Naive thymus-derived CD4-positive, alpha-beta T cell (primary cell): ENCODE data around the gene COQ5. TPM values are rescaled to one million over a fixed set of nuclear protein-coding genes. Genes with fewer than 3 reads are reported as not detected.

Source experiments
- ATAC-seq: fragments of 150-1000 bp; cut with Tn5 transposase; 2 replicates; pipeline ENCODE4 v1.10.0; 2021; ENCODE audit warnings: mild to moderate bottlenecking, moderate library complexity
- CTCF ChIA-PET: fragments of 350-600 bp; sonication (Branson Sonifier 250); formaldehyde crosslinking; loops from one replicate; lab custom pipeline; 2021; ENCODE audit warnings: antibody characterized with exemption; lab: Charles Lee
- POLR2A ChIA-PET: fragments of 350-600 bp; sonication (Branson Sonifier 250); formaldehyde crosslinking; loops from one replicate; lab custom pipeline; 2021; ENCODE audit warnings: antibody characterized with exemption, inconsistent platforms; lab: Charles Lee
- DNase-seq, 9 donors: peaks; one replicate each; pipeline versions ENCODE4 v3.0.0 to v3.0.0-alpha.2; 2020 to 2022; ENCODE audit warnings: mixed read lengths in 1 of 9
- H3K27ac ChIP-seq: one replicate; pipeline ENCODE4 v1.7.0; 2013; ENCODE audit warnings: mild to moderate bottlenecking, low read depth, low read length, moderate library complexity
- H3K27me3 ChIP-seq, 2 donors: one replicate each; pipeline ENCODE4 v1.7.0; 2013; ENCODE audit warnings: low read length in 2 of 2, mild to moderate bottlenecking in 2 of 2, moderate library complexity in 2 of 2; ENCODE audit not compliant: control insufficient read depth in 2 of 2, insufficient read depth in 2 of 2
- H3K36me3 ChIP-seq, 3 experiments: 1 replicate in 2 of 3; 2 replicates in 1 of 3; pipeline ENCODE4 v1.7.0; 2013; ENCODE audit warnings: low read length in 3 of 3, mild to moderate bottlenecking in 3 of 3, moderate library complexity in 1 of 3; ENCODE audit not compliant: insufficient read depth in 3 of 3, control insufficient read depth in 2 of 3
- H3K4me1 ChIP-seq, 2 donors: one replicate each; pipeline ENCODE4 v1.7.0; 2013; ENCODE audit warnings: low read length in 2 of 2, mild to moderate bottlenecking in 2 of 2, moderate library complexity in 1 of 2; ENCODE audit not compliant: control insufficient read depth in 2 of 2, insufficient read depth in 2 of 2
- H3K4me3 ChIP-seq: 2 replicates; pipeline ENCODE4 v1.7.0; 2013; ENCODE audit warnings: mild to moderate bottlenecking, low read length
- H3K9me3 ChIP-seq, 3 experiments: 1 replicate in 2 of 3; 2 replicates in 1 of 3; pipeline ENCODE4 v1.7.0; 2013; ENCODE audit warnings: low read length in 3 of 3; ENCODE audit not compliant: control insufficient read depth in 2 of 3
- H3K27ac Mint-ChIP-seq, 9 donors: one replicate each; pipeline ENCODE4 v1.8.0; 2020 to 2022; ENCODE audit warnings: mixed read lengths in 9 of 9, mild to moderate bottlenecking in 8 of 9, moderate library complexity in 5 of 9, inconsistent platforms in 2 of 9
- H3K27me3 Mint-ChIP-seq, 5 donors: one replicate each; pipeline ENCODE4 v1.8.0; 2021 to 2022; ENCODE audit warnings: mixed read lengths in 5 of 5, mild to moderate bottlenecking in 1 of 5
- H3K36me3 Mint-ChIP-seq, 5 donors: one replicate each; pipeline ENCODE4 v1.8.0; 2020 to 2022; ENCODE audit warnings: mixed read lengths in 5 of 5, mild to moderate bottlenecking in 3 of 5, inconsistent platforms in 1 of 5
- H3K4me1 Mint-ChIP-seq, 7 donors: one replicate each; pipeline ENCODE4 v1.8.0; 2020 to 2022; ENCODE audit warnings: mixed read lengths in 7 of 7, mild to moderate bottlenecking in 3 of 7, inconsistent platforms in 1 of 7
- H3K4me3 Mint-ChIP-seq, 10 donors: one replicate each; pipeline ENCODE4 v1.8.0; 2020 to 2022; ENCODE audit warnings: mild to moderate bottlenecking in 10 of 10, mixed read lengths in 10 of 10, moderate library complexity in 6 of 10, inconsistent platforms in 2 of 10
- H3K9me3 Mint-ChIP-seq, 11 donors: one replicate each; pipeline ENCODE4 v1.8.0; 2020 to 2022; ENCODE audit warnings: mixed read lengths in 11 of 11, mild to moderate bottlenecking in 4 of 11, inconsistent platforms in 1 of 11, moderate library complexity in 1 of 11
- intact Hi-C, 2 donors: fragments of 100-400 bp; cut with micrococcal nuclease; formaldehyde crosslinking; loops; one replicate each; pipeline ENCODE4 v1.15.1; 2023
- polyA plus RNA-seq, 2 donors: library from polyadenylated mRNA; unstranded; fragments of 300-500 nt; fragmentation: Illumina TruSeq; gene quantifications; one replicate each; pipeline ENCODE4 v1.2.3, GENCODE V29; 2021
- total RNA-seq, 6 experiments: library from RNA in 5 of 6; stranded (reverse) in 5 of 6; gene quantifications; 1 replicate in 5 of 6; 2 replicates in 1 of 6; pipeline ENCODE4 v1.2.3 and lab custom pipeline; 2021 to 2026

Gene COQ5
- total and polyA plus RNA-seq, 7 experiments from 2014 or later, result 11.3 to 49.0 (median 23.5) TPM

GRCh38 chr12:120498870-120499515 is 30.0 kb downstream of the COQ5 start:
- ChIA-PET POLR2A (interaction anchor here (1.2 to 2.2 kb wide), 2 partner anchors 34 to 36 kb away, joined by 4 to 8 read pairs; a partner anchor contains a TSS), CTCF (interaction anchor here (0.8 kb wide), 1 partner anchor 30 kb away, joined by 4 read pairs; the partner anchor contains the start of gene COQ5)
- no peak overlapping the region for H3K27ac ChIP-seq
- Mint-ChIP-seq H3K9me3 (peaks cover 0 to 4% (median 0%) of the 10 kb centered on the region in 11 donors), H3K27me3 (no peaks in the 10 kb centered on the region), H3K4me1 (peaks cover 13 to 48% (median 33%) of the 10 kb centered on the region in 7 donors), H3K36me3 (peaks cover 0 to 29% (median 11%) of the 10 kb centered on the region in 5 donors), H3K4me3 (no peak overlapping the region), H3K27ac (peak overlapping the region in 5 of 9 donors; percentile 39 to 93 (median 63))
- H3K27me3 ChIP-seq, result no peaks in the 10 kb centered on the region
- peaks cover 0 to 35% (median 5%) of the 10 kb centered on the region in 3 experiments for H3K36me3 ChIP-seq
- H3K4me3 ChIP-seq, result no peak overlapping the region
- no peak for ATAC-seq
- intact Hi-C loops, result no loop called here
- H3K9me3 ChIP-seq, result no peaks in the 10 kb centered on the region
- peaks cover 9% of the 10 kb centered on the region in 2 donors for H3K4me1 ChIP-seq
- no peak for DNase-seq

DNA sequence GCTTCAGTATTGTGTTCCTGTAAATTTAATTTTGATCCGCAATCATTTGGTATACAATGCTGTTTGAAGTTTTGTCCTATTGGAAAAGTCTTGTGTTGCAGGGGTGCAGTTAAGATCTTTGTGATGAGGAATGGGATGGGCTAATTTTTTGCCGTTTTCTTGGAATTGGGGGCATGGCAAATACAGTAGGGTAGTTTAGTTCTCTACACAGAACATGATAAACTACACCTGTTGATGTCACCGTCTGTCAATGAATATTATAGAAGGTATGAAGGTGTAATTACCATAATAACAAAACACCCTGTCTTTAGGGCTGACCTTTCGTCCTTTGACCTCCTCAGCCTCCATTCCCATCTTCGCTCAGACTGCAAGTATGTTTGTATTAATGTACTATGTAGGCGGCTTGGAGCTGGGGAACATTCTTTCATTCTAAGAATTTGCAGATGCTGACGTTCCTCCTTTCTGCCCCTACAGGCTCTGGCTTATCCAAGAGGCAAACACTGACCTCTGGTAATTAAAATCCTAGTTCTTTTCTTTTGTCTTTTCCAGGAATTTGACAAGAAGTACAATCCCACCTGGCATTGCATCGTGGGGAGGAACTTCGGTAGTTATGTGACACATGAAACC is 31.3 kb downstream of the COQ5 start:
- Mint-ChIP-seq H3K27ac (peak overlapping the region; percentile 58 to 94 (median 88)), H3K4me1 (peaks cover 13 to 48% (median 33%) of the 10 kb centered on the region in 7 donors), H3K27me3 (no peaks in the 10 kb centered on the region), H3K4me3 (peak overlapping the region; percentile 83 to 98 (median 94)), H3K9me3 (peaks cover 0 to 4% (median 0%) of the 10 kb centered on the region in 11 donors), H3K36me3 (peaks cover 0 to 21% (median 4%) of the 10 kb centered on the region in 5 donors)
- POLR2A ChIA-PET, result interaction anchor here (1.2 to 3.2 kb wide), 7 partner anchors 14 to 205 kb away, joined by 3 to 14 read pairs (median 6); partner anchors contain the start of genes COQ5, COX6A1 and RNU4-2
- no peak for ATAC-seq
- H3K4me3 ChIP-seq, result no peak overlapping the region
- H3K36me3 ChIP-seq, result peaks cover 0 to 22% (median 0%) of the 10 kb centered on the region in 3 experiments
- CTCF ChIA-PET, result interaction anchor here (0.6 to 1.6 kb wide), 5 partner anchors 25 to 141 kb away, joined by 3 to 5 read pairs (median 3); partner anchors contain the start of gene SRSF9
- DNase-seq, result no peak
- H3K27ac ChIP-seq, result peak overlapping the region; percentile 84
- intact Hi-C loops, result loop anchor here (2.0 kb wide), 2 partner anchors 51 to 181 kb away; partner anchors contain the start of genes GATC (in 2 of the 2) and TRIAP1 (in 2 of the 2)
- H3K27me3 ChIP-seq, result no peaks in the 10 kb centered on the region
- no peaks in the 10 kb centered on the region for H3K9me3 ChIP-seq
- H3K4me1 ChIP-seq, result peaks cover 9% of the 10 kb centered on the region in 2 donors

DNA sequence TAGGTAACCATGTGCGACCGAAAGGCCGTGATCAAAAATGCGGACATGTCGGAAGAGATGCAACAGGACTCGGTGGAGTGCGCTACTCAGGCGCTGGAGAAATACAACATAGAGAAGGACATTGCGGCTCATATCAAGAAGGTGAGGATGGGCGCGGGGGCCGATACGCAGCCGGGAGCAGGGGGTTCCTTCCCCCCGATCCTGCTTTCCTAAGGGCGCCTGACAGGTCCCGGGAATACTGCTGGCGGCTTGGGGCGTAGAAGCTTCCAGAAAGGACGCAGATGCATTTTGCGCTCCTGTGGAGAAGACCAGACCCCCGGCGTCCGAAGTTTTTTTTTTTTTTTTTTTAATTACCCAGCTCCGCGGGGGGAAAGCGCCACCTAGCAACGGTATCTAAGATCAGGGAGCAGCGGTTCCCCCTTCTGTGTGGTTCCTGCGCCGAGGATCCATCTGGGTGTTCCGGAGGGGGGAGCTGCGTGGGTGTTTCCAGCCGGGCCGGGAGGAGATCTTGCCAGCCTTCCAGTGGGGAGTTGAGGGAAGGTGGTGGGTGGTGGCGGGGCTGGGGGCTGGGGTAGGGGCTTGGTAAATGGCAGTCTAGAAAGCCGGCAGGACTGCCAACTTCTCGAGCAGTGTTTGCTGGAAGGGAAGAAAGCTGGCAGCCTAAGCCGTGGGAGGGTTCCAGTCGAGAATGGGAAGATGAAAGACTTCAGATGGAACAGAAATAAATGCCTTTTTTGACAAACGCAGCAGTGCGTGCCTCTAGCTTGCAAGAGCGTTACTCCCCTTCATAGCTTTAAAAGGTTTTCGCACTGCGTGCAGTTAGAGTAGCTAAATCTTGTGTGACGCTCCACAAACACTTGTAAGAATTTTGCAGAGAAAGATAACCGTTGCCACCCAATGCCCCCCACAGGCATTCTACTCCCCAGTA is 32.3 kb downstream of the COQ5 start:
- ATAC-seq, result peak; percentile 29
- H3K4me1 Mint-ChIP-seq, result peaks cover 13 to 48% (median 33%) of the 10 kb centered on the region in 7 donors
- H3K27me3 Mint-ChIP-seq, result no peaks in the 10 kb centered on the region
- intact Hi-C loops, result loop anchor here (1.0 to 2.0 kb wide), 11 partner anchors 27 to 190 kb away; partner anchors contain the start of genes COQ5 (in 2 of the 2), GATC (in 2 of the 2), TRIAP1 (in 2 of the 2) and COX6A1 (in 1 of the 2)
- peaks cover 9% of the 10 kb centered on the region in 2 donors for H3K4me1 ChIP-seq
- H3K9me3 ChIP-seq, result no peaks in the 10 kb centered on the region
- peaks cover 0 to 20% (median 0%) of the 10 kb centered on the region in 3 experiments for H3K36me3 ChIP-seq
- POLR2A ChIA-PET, result interaction anchor here (0.6 to 3.7 kb wide), 20 partner anchors 11 to 1216 kb away, joined by 3 to 34 read pairs (median 5); partner anchors contain the start of genes COQ5, COX6A1, POP5 and RNU4-2
- H3K36me3 Mint-ChIP-seq, result peaks cover 0 to 20% (median 4%) of the 10 kb centered on the region in 5 donors
- CTCF ChIA-PET, result interaction anchor here (0.6 to 1.6 kb wide), 6 partner anchors 9 to 140 kb away, joined by 3 to 5 read pairs (median 3); partner anchors contain the start of gene SRSF9
- H3K9me3 Mint-ChIP-seq, result peaks cover 0 to 4% (median 0%) of the 10 kb centered on the region in 11 donors
- H3K4me3 ChIP-seq, result peak overlapping the region; percentile 82
- H3K4me3 Mint-ChIP-seq, result peak overlapping the region; percentile 83 to 98 (median 94)
- peak in 8 of 9 donors; percentile 16 to 56 (median 35) for DNase-seq
- H3K27me3 ChIP-seq, result no peaks in the 10 kb centered on the region
- peak overlapping the region; percentile 58 to 94 (median 88) for H3K27ac Mint-ChIP-seq
- H3K27ac ChIP-seq, result peak overlapping the region; percentile 84

GRCh38 chr12:120495731-120496412 is 33.1 kb downstream of the COQ5 start, which contains the start of gene DYNLL1:
TSS of gene DYNLL1 (plus strand) at chr12:120496113. CDS start at chr12:120496422, 309 bp downstream.
- Mint-ChIP-seq H3K36me3 (peaks cover 0 to 20% (median 4%) of the 10 kb centered on the region in 5 donors), H3K4me1 (peaks cover 13 to 48% (median 33%) of the 10 kb centered on the region in 7 donors), H3K9me3 (peaks cover 0 to 4% (median 0%) of the 10 kb centered on the region in 11 donors), H3K4me3 (peak within 1 kb of the TSS; percentile 83 to 98 (median 94)), H3K27ac (peak within 1 kb of the TSS; percentile 58 to 94 (median 90)), H3K27me3 (no peaks in the 10 kb centered on the region)
- ATAC-seq (peak; percentile 99), DNase-seq (peak; percentile 95 to 99 (median 97))
- peaks cover 0 to 15% (median 0%) of the 10 kb centered on the region in 3 experiments for H3K36me3 ChIP-seq
- ChIA-PET CTCF (interaction anchor here (1.6 kb wide), 1 partner anchor 23 kb away, joined by 5 read pairs; no protein-coding TSS in a partner anchor), POLR2A (interaction anchor here (0.6 to 3.7 kb wide), 14 partner anchors 13 to 408 kb away, joined by 3 to 34 read pairs (median 5); partner anchors contain the start of genes COQ5, COX6A1, POP5 and RNU4-2)
- peak within 1 kb of the TSS; percentile 84 for H3K27ac ChIP-seq
- intact Hi-C loops, result loop anchor here (1.0 to 2.0 kb wide), 11 partner anchors 27 to 190 kb away; partner anchors contain the start of genes COQ5 (in 2 of the 2), GATC (in 2 of the 2), SRSF9 (in 2 of the 2) and TRIAP1 (in 2 of the 2)
- no peaks in the 10 kb centered on the region for H3K9me3 ChIP-seq
- no peaks in the 10 kb centered on the region for H3K27me3 ChIP-seq
- H3K4me1 ChIP-seq, result peaks cover 9% of the 10 kb centered on the region in 2 donors
- H3K4me3 ChIP-seq, result peak within 1 kb of the TSS; percentile 82

GRCh38 chr12:120495186-120495730 is 33.7 kb downstream of the COQ5 start:
- no peaks in the 10 kb centered on the region for H3K27me3 Mint-ChIP-seq
- Histone ChIP-seq H3K4me1 (peaks cover 9% of the 10 kb centered on the region in 2 donors), H3K27me3 (no peaks in the 10 kb centered on the region), H3K9me3 (no peaks in the 10 kb centered on the region), H3K27ac (peak overlapping the region; percentile 84), H3K36me3 (peaks cover 0 to 12% (median 0%) of the 10 kb centered on the region in 3 experiments), H3K4me3 (peak overlapping the region; percentile 82)
- H3K9me3 Mint-ChIP-seq, result peaks cover 0 to 4% (median 0%) of the 10 kb centered on the region in 11 donors
- peak overlapping the region; percentile 83 to 98 (median 94) for H3K4me3 Mint-ChIP-seq
- ChIA-PET CTCF (interaction anchor here (1.0 kb wide), 1 partner anchor 25 kb away, joined by 3 read pairs; no protein-coding TSS in a partner anchor), POLR2A (interaction anchor here (1.1 to 3.7 kb wide), 7 partner anchors 12 to 40 kb away, joined by 3 to 34 read pairs (median 10); partner anchors contain the start of genes COQ5 and SRSF9)
- DNase-seq, result no peak
- peaks cover 13 to 42% (median 33%) of the 10 kb centered on the region in 7 donors for H3K4me1 Mint-ChIP-seq
- H3K27ac Mint-ChIP-seq, result peak overlapping the region; percentile 12 to 93 (median 69)
- no peak for ATAC-seq
- peaks cover 0 to 20% (median 4%) of the 10 kb centered on the region in 5 donors for H3K36me3 Mint-ChIP-seq
- intact Hi-C loops, result loop anchor here in 1 of 2 donors (1.0 kb wide), 1 partner anchor 26 kb away; the partner anchor contains the start of gene SRSF9
